Kidney (tissue), 14 donors: ENCODE data around the gene ZNF749. TPM values are rescaled to one million over a fixed set of nuclear protein-coding genes. Genes with fewer than 3 reads are reported as not detected.

Experiments used
- DNase-seq, 5 donors: peaks; one replicate each; pipeline ENCODE4 v3.0.0-alpha.2; 2013 to 2020
- FAIRE-seq: peaks from 2 replicates; lab custom pipeline; 2012; peaks lifted over from hg19 to GRCh38; lab: Jason Lieb, UNC
- H3K27ac ChIP-seq, 2 donors: one replicate each; pipeline ENCODE4 v1.7.0; 2013; ENCODE audit warnings: low read depth in 2 of 2, low read length in 2 of 2, inconsistent platforms in 1 of 2
- H3K27me3 ChIP-seq: one replicate; pipeline ENCODE4 v1.7.1; 2013; ENCODE audit warnings: low read length, inconsistent platforms; ENCODE audit not compliant: control insufficient read depth, insufficient read depth
- H3K36me3 ChIP-seq, 3 donors: one replicate each; pipeline versions ENCODE4 v1.7.0 to v1.7.1; 2013; ENCODE audit warnings: low read length in 3 of 3, control low read depth in 1 of 3, inconsistent platforms in 1 of 3; ENCODE audit not compliant: insufficient read depth in 3 of 3, control insufficient read depth in 2 of 3
- H3K4me1 ChIP-seq, 3 donors: one replicate each; pipeline versions ENCODE4 v1.7.0 to v1.7.1; 2013; ENCODE audit warnings: low read length in 3 of 3, inconsistent platforms in 1 of 3, low read depth in 1 of 3; ENCODE audit not compliant: control insufficient read depth in 2 of 3, insufficient read depth in 2 of 3
- H3K4me3 ChIP-seq, 3 donors: one replicate each; pipeline versions ENCODE4 v1.7.0 to v1.8.1; 2013; ENCODE audit warnings: low read length in 3 of 3, control low read depth in 1 of 3, inconsistent platforms in 1 of 3
- H3K9ac ChIP-seq, 3 donors: one replicate each; pipeline versions ENCODE4 v1.7.0 to v1.7.1; 2013; ENCODE audit warnings: low read length in 3 of 3, control low read depth in 1 of 3, inconsistent platforms in 1 of 3
- H3K9me3 ChIP-seq, 3 donors: one replicate each; pipeline versions ENCODE4 v1.7.0 to v1.7.1; 2013; ENCODE audit warnings: low read length in 3 of 3, control low read depth in 1 of 3, inconsistent platforms in 1 of 3; ENCODE audit not compliant: control insufficient read depth in 2 of 3, insufficient read depth in 1 of 3
- intact Hi-C: fragments of 100-400 bp; cut with DNase I; formaldehyde crosslinking; loops from one replicate; pipeline ENCODE4 v1.11.1; 2022
- polyA plus RNA-seq: library from polyadenylated mRNA; stranded (reverse); fragments of 350-450 nt; fragmentation: Illumina TruSeq; extraction: RNeasy Lipid Tissue Mini Kit (QIAGEN cat#74804); gene quantifications from one replicate; pipeline ENCODE4 v1.2.3, GENCODE V29; 2014; ENCODE audit warnings: low read depth, low replicate concordance; ENCODE audit not compliant: insufficient read depth
- total RNA-seq: library from RNA; stranded (reverse); fragmentation: NEBNext Ultra II Directional; extraction: Animal tissue kit (Norgen Biotek cat#: 25700); gene quantifications from one replicate; pipeline ENCODE4 v1.2.1, GENCODE V29; 2021
- TF ChIP-seq, protein P1 (sequence below): IDR thresholded peaks from 3 replicates; pipeline ENCODE4 v1.5.1; 2012; ENCODE audit warnings: mild to moderate bottlenecking, moderate library complexity, borderline replicate concordance; ENCODE audit not compliant: insufficient read depth; ENCODE audit errors: extremely low read depth
- donor health status: control.
- donor health status: control.
- donor health status: control.
- donor health status: control.
- donor health status: control.
- donor health status: DM: yes; HTN: yes; CAD: no.
- donor health status: Normal renal cell carcinoma (clear cell type).

ZNF749 gene
- total and polyA plus RNA-seq, 2 donors from 2014 or later = 9.9 to 14.2 TPM

DNA sequence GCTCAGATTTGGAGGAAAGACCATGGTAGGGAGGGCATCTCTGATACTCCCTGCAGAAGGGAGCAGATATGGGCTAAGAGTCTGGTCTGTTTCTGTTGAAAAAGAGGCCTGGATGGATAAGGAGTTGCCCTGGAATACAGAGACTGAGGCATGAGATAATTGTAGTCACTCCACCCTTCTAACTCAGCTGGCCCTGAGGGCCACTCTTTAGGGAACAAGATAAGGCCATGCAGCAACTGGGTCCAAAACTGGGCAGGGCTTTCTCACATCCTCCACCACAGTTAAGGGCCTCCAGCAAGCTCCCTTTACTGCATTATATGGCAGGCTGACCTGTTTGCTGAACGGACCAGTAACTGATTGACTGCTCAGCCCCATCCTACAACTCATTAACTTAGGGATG, 1.3 kb downstream of the ZNF749 start:
- DNase-seq (peak in 2 of 5 donors; percentile 13 to 27), FAIRE-seq (no peak)
- Histone ChIP-seq H3K4me1 (peaks cover 0 to 12% (median 10%) of the 10 kb centered on the region in 3 donors), H3K4me3 (peak overlapping the region; percentile 12 to 96 (median 83)), H3K9me3 (peaks cover 0 to 2% (median 0%) of the 10 kb centered on the region in 3 donors), H3K9ac (peak overlapping the region in 1 of 3 donors; percentile 16), H3K27me3 (no peaks in the 10 kb centered on the region), H3K36me3 (peaks cover 4 to 6% (median 5%) of the 10 kb centered on the region in 3 donors), H3K27ac (no peak overlapping the region)
- TF ChIP-seq, protein P1, sequence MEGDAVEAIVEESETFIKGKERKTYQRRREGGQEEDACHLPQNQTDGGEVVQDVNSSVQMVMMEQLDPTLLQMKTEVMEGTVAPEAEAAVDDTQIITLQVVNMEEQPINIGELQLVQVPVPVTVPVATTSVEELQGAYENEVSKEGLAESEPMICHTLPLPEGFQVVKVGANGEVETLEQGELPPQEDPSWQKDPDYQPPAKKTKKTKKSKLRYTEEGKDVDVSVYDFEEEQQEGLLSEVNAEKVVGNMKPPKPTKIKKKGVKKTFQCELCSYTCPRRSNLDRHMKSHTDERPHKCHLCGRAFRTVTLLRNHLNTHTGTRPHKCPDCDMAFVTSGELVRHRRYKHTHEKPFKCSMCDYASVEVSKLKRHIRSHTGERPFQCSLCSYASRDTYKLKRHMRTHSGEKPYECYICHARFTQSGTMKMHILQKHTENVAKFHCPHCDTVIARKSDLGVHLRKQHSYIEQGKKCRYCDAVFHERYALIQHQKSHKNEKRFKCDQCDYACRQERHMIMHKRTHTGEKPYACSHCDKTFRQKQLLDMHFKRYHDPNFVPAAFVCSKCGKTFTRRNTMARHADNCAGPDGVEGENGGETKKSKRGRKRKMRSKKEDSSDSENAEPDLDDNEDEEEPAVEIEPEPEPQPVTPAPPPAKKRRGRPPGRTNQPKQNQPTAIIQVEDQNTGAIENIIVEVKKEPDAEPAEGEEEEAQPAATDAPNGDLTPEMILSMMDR = no peak
- intact Hi-C loops = no loop called here

DNA sequence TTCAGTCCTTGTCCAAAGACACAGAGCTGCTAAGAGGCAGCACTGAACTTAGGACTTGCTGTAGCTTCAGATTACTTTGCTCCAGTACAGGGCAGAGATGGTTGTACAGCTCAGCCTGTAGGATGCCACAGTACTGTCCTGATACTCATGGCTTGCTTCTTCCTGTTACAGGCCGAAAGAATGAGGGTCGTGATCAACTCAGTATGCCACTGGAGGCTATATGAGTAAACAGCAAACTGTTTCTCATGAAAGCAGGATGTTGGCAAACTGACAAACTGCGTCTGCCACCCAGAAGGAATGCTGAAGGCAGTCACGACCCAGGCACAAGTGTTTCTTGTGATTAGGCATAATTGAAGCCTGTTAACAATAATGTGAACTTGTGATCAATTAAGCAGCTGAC, 2.8 kb downstream of the ZNF749 start:
- peaks cover 0 to 12% (median 10%) of the 10 kb centered on the region in 3 donors for H3K4me1 ChIP-seq
- H3K36me3 ChIP-seq = peaks cover 6 to 8% (median 7%) of the 10 kb centered on the region in 3 donors
- no peak overlapping the region for H3K4me3 ChIP-seq
- H3K27ac ChIP-seq = no peak overlapping the region
- FAIRE-seq = no peak
- TF ChIP-seq, protein P1 = no peak
- DNase-seq = no peak
- peaks cover 0 to 2% (median 0%) of the 10 kb centered on the region in 3 donors for H3K9me3 ChIP-seq
- H3K9ac ChIP-seq = no peak overlapping the region
- intact Hi-C loops = no loop called here
- no peaks in the 10 kb centered on the region for H3K27me3 ChIP-seq

DNA sequence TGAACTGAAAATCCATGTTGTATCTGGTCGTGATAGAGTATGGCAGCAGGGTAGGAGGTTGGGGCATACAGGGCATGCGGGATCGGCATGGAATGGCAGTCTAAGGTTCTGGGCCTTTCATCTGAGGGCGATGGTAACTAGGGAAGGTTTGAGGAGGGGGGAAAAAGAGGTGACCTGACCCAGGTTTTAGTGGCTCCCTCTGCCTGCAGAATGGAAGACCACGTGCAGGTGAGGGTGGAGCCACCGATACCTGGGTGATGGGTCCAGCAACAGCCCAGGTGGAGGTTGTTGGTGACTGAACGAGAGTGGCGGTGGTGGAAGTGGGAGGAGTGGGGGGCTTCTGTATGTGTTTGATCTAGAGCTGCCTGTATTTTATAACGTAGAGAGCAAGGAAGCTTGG, 3.8 kb downstream of the ZNF749 start:
- Histone ChIP-seq H3K4me1 (peaks cover 0 to 12% (median 10%) of the 10 kb centered on the region in 3 donors), H3K4me3 (no peak overlapping the region), H3K27me3 (no peaks in the 10 kb centered on the region), H3K36me3 (peaks cover 12 to 16% (median 14%) of the 10 kb centered on the region in 3 donors), H3K9ac (no peak overlapping the region), H3K9me3 (peaks cover 0 to 10% (median 8%) of the 10 kb centered on the region in 3 donors), H3K27ac (no peak overlapping the region)
- TF ChIP-seq, protein P1 = no peak
- FAIRE-seq (no peak), DNase-seq (no peak)
- intact Hi-C loops = no loop called here
